Measurements from ENCODE around the gene THTPA. TPM values are rescaled to one million over a fixed set of nuclear protein-coding genes. Genes with fewer than 3 reads are reported as not detected.

Gene THTPA
- total and polyA plus RNA-seq, 9 of the 15 experiments (the other 6 are each of a cell fraction or from before 2014, with no cell fraction given): 2.4 to 8.7 (median 5.2) TPM

DNA sequence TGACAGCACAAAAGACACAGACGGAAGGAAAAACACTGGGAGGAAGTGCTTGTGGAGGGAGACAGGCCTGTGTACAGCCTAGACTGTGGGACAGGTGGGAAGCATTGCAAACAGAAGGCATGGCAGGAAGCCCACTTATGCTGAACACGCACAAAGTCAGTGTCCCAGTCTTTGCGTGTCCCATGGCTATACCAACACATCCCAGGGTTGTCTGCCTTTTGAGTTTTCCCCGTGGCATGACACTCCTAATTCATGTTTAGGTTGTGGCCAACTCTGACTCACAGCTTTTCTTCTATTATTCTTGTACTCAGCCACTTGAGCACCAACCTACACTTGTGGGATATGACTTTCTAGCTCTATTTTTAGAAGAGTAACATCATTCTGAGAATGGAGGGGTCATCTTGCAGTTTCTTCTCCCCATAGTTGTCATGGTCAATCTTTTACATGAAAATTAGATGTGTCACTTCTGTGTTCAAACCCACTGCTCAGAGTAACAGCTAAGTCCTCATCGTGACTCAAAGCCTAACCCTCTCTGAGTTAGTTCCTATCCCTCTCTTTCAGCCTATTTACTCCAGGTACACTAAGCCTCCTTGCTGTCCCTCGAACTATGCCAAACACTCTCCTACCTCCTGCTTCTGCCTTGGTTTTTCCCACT is 50.0 kb downstream of the THTPA start:
- FAIRE-seq (no peak), ATAC-seq (no peak), DNase-seq (ENCODE audit: extremely low read depth in 1 of 4, low spot score in 3 of 4) (no peak)
- Histone ChIP-seq H3K36me3 (ENCODE audit: control insufficient read depth, insufficient read depth, low read length) (no peaks in the 10 kb centered on the region), H3K79me2 (ENCODE audit: control insufficient read depth, insufficient read depth, low read length) (no peaks in the 10 kb centered on the region), H3K4me3 (no peak overlapping the region), H3K4me2 (ENCODE audit: insufficient read depth, low read length) (no peak overlapping the region), H4K20me1 (replicated peaks; ENCODE audit: control insufficient read depth, insufficient read depth, low read length) (no peaks in the 10 kb centered on the region), H3K27ac (ENCODE audit: extremely low read depth, low read depth, low read length) (no peak overlapping the region), H3K9ac (ENCODE audit: insufficient read depth in 1 of 2, low read depth in 2 of 2, low read length in 2 of 2) (no peak overlapping the region), H3K9me1 (ENCODE audit: control insufficient read depth, insufficient read depth, low read length) (no peaks in the 10 kb centered on the region), H3K27me3 (ENCODE audit: control insufficient read depth in 2 of 2, insufficient read depth in 2 of 2, low read length in 2 of 2) (peaks cover 0 to 10% of the 10 kb centered on the region in 2 experiments; a peak in 1 of 5 replicates), H2AFZ (ENCODE audit: low read depth, low read length) (no peak overlapping the region), H3K4me1 (replicated peaks in 1 of 2; ENCODE audit: control insufficient read depth in 2 of 2, insufficient read depth in 2 of 2, low read length in 2 of 2) (no peaks in the 10 kb centered on the region; a peak in 1 of 5 replicates), H3K9me3 (replicated peaks; ENCODE audit: control insufficient read depth, insufficient read depth, low read depth, low read length) (no peaks in the 10 kb centered on the region)
- intact Hi-C loops (cut with micrococcal nuclease) (no loop called here), in situ Hi-C loops (cut with MboI) (no loop called here)
- BruUV-seq (replicated peaks): no TSS peak
- POLR2A ChIA-PET: interaction anchor here (0.8 kb wide), 1 partner anchor 219 kb away, joined by 3 read pairs; no protein-coding TSS in a partner anchor
- CTCF ChIA-PET (ENCODE audit: low intra/inter-chr PET ratio): no interaction called here
- under 1% methylated on average over 6 of the region's 6 CpGs for WGBS (ENCODE audit: insufficient coverage, low coverage, missing lambda C conversion rate)
- no peak for TF ChIP-seq PTRF (tag; IDR thresholded peaks at IDR 0.05)
- TF ChIP-seq TCF7L2 (IDR thresholded peaks at IDR 0.05; ENCODE audit: low read depth, low read length): no peak
- no peak for TF ChIP-seq CHD2 (IDR thresholded peaks at IDR 0.05; ENCODE audit: low read depth, low read length)
- TF ChIP-seq ZMIZ1 (IDR thresholded peaks at IDR 0.05; ENCODE audit: low read depth in 2 of 2, low read length in 2 of 2): no peak
- TF ChIP-seq TSC22D4 (tag; IDR thresholded peaks at IDR 0.05): no peak
- no peak for TF ChIP-seq KDM2B (CRISPR knock-in tag; IDR thresholded peaks at IDR 0.05)
- no peak for TF ChIP-seq CBFB (CRISPR knock-in tag; IDR thresholded peaks at IDR 0.05)
- TF ChIP-seq TEAD2 (tag; IDR thresholded peaks at IDR 0.05): no peak
- TF ChIP-seq ATF7 (IDR thresholded peaks at IDR 0.05): no peak
- no peak for TF ChIP-seq TEAD4 (IDR thresholded peaks at IDR 0.05; ENCODE audit: low read length)
- no peak for TF ChIP-seq TEAD4 (CRISPR knock-in tag; IDR thresholded peaks at IDR 0.05; ENCODE audit: borderline replicate concordance)
- TF ChIP-seq ZBTB1 (CRISPR knock-in tag; IDR thresholded peaks at IDR 0.05; ENCODE audit: borderline replicate concordance, low read depth): no peak
- TF ChIP-seq, protein P1, sequence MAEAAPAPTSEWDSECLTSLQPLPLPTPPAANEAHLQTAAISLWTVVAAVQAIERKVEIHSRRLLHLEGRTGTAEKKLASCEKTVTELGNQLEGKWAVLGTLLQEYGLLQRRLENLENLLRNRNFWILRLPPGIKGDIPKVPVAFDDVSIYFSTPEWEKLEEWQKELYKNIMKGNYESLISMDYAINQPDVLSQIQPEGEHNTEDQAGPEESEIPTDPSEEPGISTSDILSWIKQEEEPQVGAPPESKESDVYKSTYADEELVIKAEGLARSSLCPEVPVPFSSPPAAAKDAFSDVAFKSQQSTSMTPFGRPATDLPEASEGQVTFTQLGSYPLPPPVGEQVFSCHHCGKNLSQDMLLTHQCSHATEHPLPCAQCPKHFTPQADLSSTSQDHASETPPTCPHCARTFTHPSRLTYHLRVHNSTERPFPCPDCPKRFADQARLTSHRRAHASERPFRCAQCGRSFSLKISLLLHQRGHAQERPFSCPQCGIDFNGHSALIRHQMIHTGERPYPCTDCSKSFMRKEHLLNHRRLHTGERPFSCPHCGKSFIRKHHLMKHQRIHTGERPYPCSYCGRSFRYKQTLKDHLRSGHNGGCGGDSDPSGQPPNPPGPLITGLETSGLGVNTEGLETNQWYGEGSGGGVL (CRISPR knock-in tag; IDR thresholded peaks at IDR 0.05): no peak
- no peak for TF ChIP-seq TSHZ1 (CRISPR knock-in tag; IDR thresholded peaks at IDR 0.05)
